Epithelial cell of alveolus of lung (primary cell): ENCODE results near the gene CCDC77. TPM values are rescaled to one million over a fixed set of nuclear protein-coding genes. Genes with fewer than 3 reads are reported as not detected.

Experiments
- total RNA-seq: library from RNA; depleted of rRNA; stranded (reverse); fragments of >200 nt; gene quantifications from 2 replicates; pipeline ENCODE4 v1.2.1, GENCODE V29; 2015

Gene CCDC77
- total RNA-seq, result 5.8 and 18.0 TPM in 2 replicates

DNA sequence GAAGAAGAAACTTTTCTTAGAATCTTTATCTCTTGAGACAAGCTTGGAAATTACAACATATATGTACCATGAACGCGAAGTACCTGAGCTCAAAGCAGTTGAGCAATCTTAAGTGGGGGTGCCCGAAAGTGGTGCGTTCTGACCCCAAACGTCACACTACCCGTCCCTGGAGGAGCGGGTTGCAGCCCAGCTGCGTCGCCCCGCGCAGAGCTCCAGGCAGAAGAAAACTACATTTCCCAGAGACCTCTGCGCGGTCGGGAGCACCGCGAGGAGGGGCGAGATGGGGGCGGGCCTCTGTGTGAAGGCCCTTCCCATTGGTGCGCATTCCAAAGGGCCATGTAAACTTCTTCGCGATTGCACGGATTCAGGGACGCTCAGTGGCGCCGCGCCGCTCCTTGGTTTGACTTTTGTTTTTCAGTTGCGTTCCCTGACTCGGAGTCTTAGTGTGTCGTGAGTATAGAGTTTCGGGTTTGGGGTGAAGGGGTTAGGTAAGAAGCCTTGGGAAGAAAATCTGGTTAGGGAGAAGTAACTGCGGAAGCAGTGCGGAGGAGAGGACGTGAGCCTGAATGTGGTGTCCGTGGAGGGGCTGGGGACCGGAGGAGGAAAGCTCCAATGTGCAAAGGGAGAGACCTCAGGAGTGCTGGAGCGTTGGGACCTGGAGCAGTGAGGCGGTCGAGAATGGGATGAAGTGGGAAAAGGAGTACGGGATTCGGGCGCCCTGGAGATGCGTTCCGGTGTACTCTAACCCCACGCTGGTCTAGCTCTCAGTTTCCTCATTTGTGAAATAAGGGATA, at the start of gene CCDC77:
Gene CCDC77 (plus strand): TSS at position 410 of the 794 bp plus-strand sequence. CDS start 7,740 bp downstream, outside the sequence.

DNA sequence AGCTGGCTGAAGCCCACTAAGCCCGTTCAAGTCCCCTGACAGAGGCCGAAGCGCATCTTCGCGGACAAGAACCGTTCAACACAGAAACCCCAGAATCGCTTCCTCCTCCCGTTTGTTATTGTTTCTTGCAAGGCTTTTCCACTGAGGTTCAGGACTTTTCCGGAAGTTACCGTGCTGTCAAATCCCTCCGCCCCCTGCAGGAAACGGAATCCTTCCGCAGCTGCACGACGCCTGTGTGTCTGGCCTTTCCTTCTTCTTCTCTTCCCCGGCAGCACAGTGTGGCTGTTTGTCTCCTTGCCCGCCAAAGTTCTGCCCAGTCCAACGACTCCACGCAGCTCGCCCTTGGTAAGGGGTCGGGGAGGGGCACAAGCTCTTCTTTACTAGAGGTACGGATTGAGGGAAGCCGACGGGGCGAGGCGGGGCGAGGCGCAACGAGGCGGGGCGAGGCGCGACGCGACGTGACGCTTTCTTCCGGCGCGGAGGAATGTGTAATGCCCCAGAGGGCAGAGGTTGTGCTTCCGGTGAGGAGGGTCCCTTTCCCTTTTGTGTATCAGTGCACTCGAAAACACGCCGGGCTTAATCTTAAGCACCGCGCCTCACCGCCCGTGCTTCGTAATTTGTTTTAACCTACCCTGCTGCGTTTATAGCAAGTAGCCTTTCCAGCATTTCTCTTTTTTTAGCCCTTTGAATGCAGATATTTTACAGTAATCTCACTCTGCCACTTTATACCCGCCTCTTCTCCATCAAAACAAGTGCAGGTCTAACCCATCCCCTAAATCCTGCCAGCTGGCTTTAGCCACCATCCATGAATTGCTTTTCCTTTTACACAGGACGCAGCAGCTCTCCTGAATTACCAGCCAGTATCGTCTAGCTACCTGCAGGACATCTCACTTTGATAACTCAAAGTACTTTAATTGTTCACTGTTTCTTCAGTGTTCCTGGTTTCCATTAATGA, 12.0 kb upstream of the CCDC77 start, which contains the start of gene KDM5A:
Gene KDM5A (minus strand): TSS at position 179 of the 955 bp plus-strand sequence. CDS start 229 bp downstream, outside the sequence.

GRCh38 chr12:459430-460258, 58.2 kb downstream of the CCDC77 start, which contains the start of gene B4GALNT3:
Gene B4GALNT3 (plus strand): TSS chr12:459939. CDS start chr12:460377, 438 bp downstream.

Other genes starting within 250 kb of the CCDC77 start
- gene SLC6A12, start 187.5 kb upstream of the CCDC77 start, total RNA-seq, result not detected in 2 replicates
- 2.0 TPM in 1 of 2 replicates, not detected in the other for gene SLC6A13, start 138.8 kb upstream of the CCDC77 start, total RNA-seq
- gene KDM5A, start 12.3 kb upstream of the CCDC77 start, total RNA-seq, result 24.2 and 64.3 TPM in 2 replicates
- gene B4GALNT3, start 58.3 kb downstream of the CCDC77 start, total RNA-seq, result 0.91 TPM in 1 of 2 replicates, not detected in the other